Testis (tissue), 3 donors: ENCODE data around the gene UGGT2. TPM values are rescaled to one million over a fixed set of nuclear protein-coding genes. Genes with fewer than 3 reads are reported as not detected.

Experiments used
- DNase-seq: peaks from one replicate; pipeline ENCODE4 v3.0.0-alpha.2; 2019
- H3K27ac ChIP-seq, 2 donors: fragments of 200-600 bp; sonication (generic); one replicate each; pipeline ENCODE4 v1.5.1; 2019
- H3K27me3 ChIP-seq: fragments of 200-600 bp; sonication (generic); one replicate; pipeline ENCODE4 v1.5.1; 2019
- H3K36me3 ChIP-seq: fragments of 200-600 bp; sonication (generic); one replicate; pipeline ENCODE4 v1.5.1; 2017; ENCODE audit warnings: low read depth; ENCODE audit errors: missing control alignments
- H3K4me1 ChIP-seq: fragments of 200-600 bp; sonication (generic); one replicate; pipeline ENCODE4 v1.5.1; 2019
- H3K4me3 ChIP-seq, 2 donors: fragments of 200-600 bp; sonication (generic); one replicate each; pipeline ENCODE4 v1.5.1; 2017 to 2019
- H3K9me3 ChIP-seq: fragments of 200-600 bp; sonication (generic); one replicate; pipeline ENCODE4 v1.5.1; 2017
- POLR2A ChIP-seq: fragments of 450-650 bp; IDR thresholded peaks from one replicate; pipeline ENCODE4 v1.6.1; 2017; ENCODE audit warnings: antibody characterized with exemption, mild to moderate bottlenecking, moderate library complexity
- WGBS, 2 donors: methylation state at CpG; one replicate each; pipeline ENCODE4 v1.1.5; 2018; 5-methylcytosine and 5-hydroxymethylcytosine counted together
- intact Hi-C: fragments of 100-400 bp; cut with DNase I; formaldehyde crosslinking; loops from one replicate; pipeline ENCODE4 v1.15.1; 2023; ENCODE audit warnings: low total_unique reads
- polyA plus RNA-seq: library from polyadenylated mRNA; stranded (reverse); fragments of 350-450 nt; fragmentation: Illumina TruSeq; extraction: RNeasy Lipid Tissue Mini Kit (QIAGEN cat#74804); gene quantifications from one replicate; pipeline ENCODE4 v1.2.3, GENCODE V29; 2014; ENCODE audit warnings: low read depth, low replicate concordance; ENCODE audit not compliant: insufficient read depth
- total RNA-seq, 2 donors: library from RNA; depleted of rRNA; stranded (reverse); fragments of >200 nt; gene quantifications; one replicate each; pipeline ENCODE4 v1.2.3, GENCODE V29; 2016
- TF ChIP-seq, protein P1 (sequence below), 3 experiments: fragments of 450-650 bp in 2 of 3; fragments of 200-600 bp in 1 of 3; sonication (generic) in 1 of 3; IDR thresholded peaks; one replicate each; pipeline ENCODE4 v1.5.1; 2016 to 2019; ENCODE audit warnings: antibody characterized with exemption in 3 of 3, mild to moderate bottlenecking in 2 of 3, moderate library complexity in 1 of 3

UGGT2 gene
- total and polyA plus RNA-seq, 3 donors from 2014 or later, result 24.6 to 62.6 (median 55.8) TPM

DNA sequence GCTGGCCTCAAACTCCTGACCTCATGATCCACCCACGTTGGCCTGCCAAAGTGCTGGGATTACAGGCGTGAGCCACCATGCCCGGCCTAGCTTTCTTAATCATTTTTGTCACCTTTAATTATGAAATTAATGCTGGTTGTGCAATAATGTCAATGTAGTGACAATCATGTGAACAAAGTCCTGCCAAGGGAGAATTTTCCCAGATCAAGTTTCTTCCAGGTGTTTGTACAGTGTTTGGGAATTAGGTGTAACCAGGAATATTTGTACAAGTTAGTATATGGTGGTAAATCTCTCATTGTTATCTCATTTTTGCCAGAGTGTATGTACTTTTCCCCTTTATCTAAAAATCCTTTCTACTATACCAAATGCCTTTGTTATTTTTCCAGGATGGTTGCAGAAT lies 171.1 kb downstream of the UGGT2 start:
- TF ChIP-seq, protein P1, sequence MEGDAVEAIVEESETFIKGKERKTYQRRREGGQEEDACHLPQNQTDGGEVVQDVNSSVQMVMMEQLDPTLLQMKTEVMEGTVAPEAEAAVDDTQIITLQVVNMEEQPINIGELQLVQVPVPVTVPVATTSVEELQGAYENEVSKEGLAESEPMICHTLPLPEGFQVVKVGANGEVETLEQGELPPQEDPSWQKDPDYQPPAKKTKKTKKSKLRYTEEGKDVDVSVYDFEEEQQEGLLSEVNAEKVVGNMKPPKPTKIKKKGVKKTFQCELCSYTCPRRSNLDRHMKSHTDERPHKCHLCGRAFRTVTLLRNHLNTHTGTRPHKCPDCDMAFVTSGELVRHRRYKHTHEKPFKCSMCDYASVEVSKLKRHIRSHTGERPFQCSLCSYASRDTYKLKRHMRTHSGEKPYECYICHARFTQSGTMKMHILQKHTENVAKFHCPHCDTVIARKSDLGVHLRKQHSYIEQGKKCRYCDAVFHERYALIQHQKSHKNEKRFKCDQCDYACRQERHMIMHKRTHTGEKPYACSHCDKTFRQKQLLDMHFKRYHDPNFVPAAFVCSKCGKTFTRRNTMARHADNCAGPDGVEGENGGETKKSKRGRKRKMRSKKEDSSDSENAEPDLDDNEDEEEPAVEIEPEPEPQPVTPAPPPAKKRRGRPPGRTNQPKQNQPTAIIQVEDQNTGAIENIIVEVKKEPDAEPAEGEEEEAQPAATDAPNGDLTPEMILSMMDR (IDR thresholded peaks at IDR 0.05), result no peak
- no peak for TF ChIP-seq POLR2A
- H3K4me3 ChIP-seq, result no peak overlapping the region
- no peaks in the 10 kb centered on the region for H3K9me3 ChIP-seq
- H3K4me1 ChIP-seq, result no peaks in the 10 kb centered on the region
- H3K36me3 ChIP-seq, result no peaks in the 10 kb centered on the region
- no peaks in the 10 kb centered on the region for H3K27me3 ChIP-seq
- 79 to 95% methylated on average over 3 of the region's 3 CpGs for WGBS, 2 donors
- DNase-seq, result no peak
- intact Hi-C loops, result no loop called here
- H3K27ac ChIP-seq, result no peak overlapping the region

DNA sequence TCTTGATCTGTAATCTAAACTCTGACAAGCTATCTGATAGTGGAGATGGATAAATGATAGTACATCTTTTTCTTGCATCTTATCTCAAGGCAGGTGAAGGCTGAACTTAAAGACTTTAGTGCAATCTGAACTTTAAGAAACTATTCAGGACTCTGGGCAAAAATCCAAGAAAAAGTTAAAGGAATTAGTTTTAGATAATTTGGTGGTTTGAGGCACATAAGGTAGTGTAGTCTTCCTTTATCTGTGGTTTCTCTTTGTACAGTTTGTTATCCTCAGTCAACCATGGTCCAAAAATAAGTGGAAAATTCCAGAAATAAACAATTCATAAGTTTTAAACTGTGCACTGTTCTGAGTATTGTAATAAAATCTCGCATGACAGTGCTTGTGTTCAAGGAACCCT lies 172.9 kb downstream of the UGGT2 start:
- Histone ChIP-seq H3K36me3 (no peaks in the 10 kb centered on the region), H3K4me3 (no peak overlapping the region), H3K4me1 (no peaks in the 10 kb centered on the region), H3K9me3 (no peaks in the 10 kb centered on the region), H3K27ac (no peak overlapping the region), H3K27me3 (no peaks in the 10 kb centered on the region)
- intact Hi-C loops, result no loop called here
- WGBS, 2 donors, result 54 to 66% methylated on average over 1 of the region's 1 CpG
- no peak for DNase-seq
- TF ChIP-seq, protein P1 (IDR thresholded peaks at IDR 0.05), result no peak
- no peak for TF ChIP-seq POLR2A

DNA sequence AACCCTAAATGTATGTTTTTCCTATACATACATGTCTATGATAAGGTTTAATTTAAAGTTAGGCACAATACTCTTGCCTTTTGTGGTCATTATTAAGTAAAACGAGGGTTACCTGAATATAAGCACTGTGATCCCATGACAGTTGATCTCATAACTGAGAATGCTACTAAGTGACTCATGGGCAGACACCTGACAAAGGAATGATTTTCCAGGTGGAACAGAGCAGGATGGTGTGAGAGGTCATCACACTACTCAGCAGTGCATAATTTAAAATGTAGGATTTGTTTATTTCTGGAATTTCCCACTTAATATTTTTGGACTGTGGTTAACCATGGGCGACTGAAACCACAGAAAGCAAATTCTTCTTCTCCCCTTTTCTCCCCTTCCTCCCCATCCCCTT lies 178.9 kb downstream of the UGGT2 start:
- WGBS, 2 donors, result 84 to 92% methylated on average over 2 of the region's 2 CpGs
- Histone ChIP-seq H3K27ac (no peak overlapping the region), H3K36me3 (no peaks in the 10 kb centered on the region), H3K4me1 (no peaks in the 10 kb centered on the region), H3K4me3 (no peak overlapping the region), H3K27me3 (no peaks in the 10 kb centered on the region), H3K9me3 (no peaks in the 10 kb centered on the region)
- no peak for DNase-seq
- intact Hi-C loops, result no loop called here
- no peak for TF ChIP-seq POLR2A
- TF ChIP-seq, protein P1 (IDR thresholded peaks at IDR 0.05), result no peak

DNA sequence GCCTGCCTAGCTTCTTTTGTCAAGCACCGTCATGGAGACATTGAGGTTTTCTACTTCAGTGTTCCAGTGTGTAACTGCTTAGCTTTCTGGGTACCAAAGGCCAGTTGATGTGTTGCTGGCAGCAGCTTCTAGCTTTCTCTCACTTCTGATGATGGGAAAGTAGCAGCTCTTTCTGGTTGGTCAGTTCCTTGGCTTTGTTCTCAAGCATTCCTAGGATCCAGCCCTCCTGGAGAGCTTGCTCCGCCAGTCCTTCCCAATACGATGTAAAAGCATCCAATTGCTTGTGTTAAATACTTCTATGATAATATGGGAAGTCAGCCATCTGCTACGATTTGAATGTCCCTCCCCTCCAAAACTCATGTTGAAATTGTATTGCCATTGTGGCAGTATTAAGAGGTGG lies 182.8 kb downstream of the UGGT2 start:
- intact Hi-C loops, result no loop called here
- H3K36me3 ChIP-seq, result no peaks in the 10 kb centered on the region

DNA sequence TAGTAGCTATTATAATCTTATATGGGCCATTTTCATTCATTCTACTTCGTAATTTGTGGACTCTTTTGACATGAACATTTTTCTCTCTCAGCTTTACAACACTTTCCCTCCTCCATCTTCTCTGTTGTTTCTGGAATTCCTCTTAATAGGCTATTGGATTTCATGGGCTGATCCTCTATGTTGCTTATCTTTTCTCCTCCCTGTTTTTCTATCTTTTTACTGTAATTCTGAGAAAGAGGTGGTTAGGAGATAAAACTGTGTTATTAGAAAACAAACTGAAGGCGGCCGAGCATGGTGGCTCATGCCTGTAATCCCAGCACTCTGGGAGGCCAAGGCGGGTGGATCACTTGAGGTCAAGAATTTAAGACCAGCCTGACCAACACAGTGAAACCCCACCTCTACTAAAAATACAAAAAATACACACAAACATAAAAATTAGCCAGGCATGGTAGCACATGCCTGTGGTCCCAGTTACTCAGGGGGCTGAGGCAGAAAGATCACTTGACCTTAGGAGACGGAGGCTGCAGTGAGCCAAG lies 188.1 kb downstream of the UGGT2 start:
- intact Hi-C loops, result no loop called here
- DNase-seq, result no peak
- Histone ChIP-seq H3K4me1 (no peaks in the 10 kb centered on the region), H3K4me3 (no peak overlapping the region), H3K27ac (no peak overlapping the region), H3K9me3 (no peaks in the 10 kb centered on the region), H3K36me3 (no peaks in the 10 kb centered on the region), H3K27me3 (no peaks in the 10 kb centered on the region)
- TF ChIP-seq POLR2A, result no peak
- TF ChIP-seq, protein P1 (IDR thresholded peaks at IDR 0.05), result no peak
- 91% methylated on average over 5 of the region's 5 CpGs for whole genome bisulfite sequencing, 2 donors

More for the DNA sequence above, 182.8 kb downstream of the UGGT2 start:
- Histone ChIP-seq H3K4me1 (no peaks in the 10 kb centered on the region), H3K27me3 (no peaks in the 10 kb centered on the region), H3K9me3 (no peaks in the 10 kb centered on the region), H3K27ac (no peak overlapping the region), H3K4me3 (no peak overlapping the region)
- 93 to 98% methylated on average over 4 of the region's 4 CpGs for WGBS, 2 donors
- DNase-seq, result no peak
- TF ChIP-seq, protein P1 (IDR thresholded peaks at IDR 0.05), result no peak
- no peak for TF ChIP-seq POLR2A
